Epithelial cell of esophagus (primary cell): ENCODE data around the gene ADM5.
"Not testable (repeated sequence)": the region's sequence is repeated elsewhere in the genome, so short reads cannot be mapped to it uniquely, and the experiment has no call there.

Source experiments
- DNase-seq: peaks from one replicate; pipeline ENCODE4 v3.0.0; 2010; ENCODE audit warnings: low read depth
- H3K4me3 ChIP-seq: 2 replicates; pipeline ENCODE4 v1.5.1; 2011; ENCODE audit warnings: mild to moderate bottlenecking, low read length, control low read depth
- CTCF ChIP-seq: IDR thresholded peaks from 2 replicates; pipeline ENCODE4 v1.5.1; 2011; ENCODE audit warnings: low read depth, mild to moderate bottlenecking, low read length, control low read depth, inconsistent platforms; ENCODE audit not compliant: insufficient read depth; ENCODE audit errors: missing control alignments

Gene ADM5

GRCh38 chr19:49713236-49713845, 23.9 kb downstream of the ADM5 start:
- peak; percentile 67 for DNase-seq
- H3K4me3 ChIP-seq: no peak overlapping the region
- no peak for TF ChIP-seq CTCF

GRCh38 chr19:49716154-49716553, 26.8 kb downstream of the ADM5 start:
- H3K4me3 ChIP-seq: no peak overlapping the region
- TF ChIP-seq CTCF: no peak
- DNase-seq: no peak

GRCh38 chr19:49718511-49718910, 29.1 kb downstream of the ADM5 start:
- H3K4me3 ChIP-seq: no peak overlapping the region
- no peak for DNase-seq
- no peak for TF ChIP-seq CTCF

GRCh38 chr19:49718991-49719390, 29.6 kb downstream of the ADM5 start:
- no peak for DNase-seq
- no peak for TF ChIP-seq CTCF

GRCh38 chr19:49719420-49719819, 30.0 kb downstream of the ADM5 start:
- H3K4me3 ChIP-seq: not testable (repeated sequence)

More at GRCh38 chr19:49718991-49719390, 29.6 kb downstream of the ADM5 start:
- H3K4me3 ChIP-seq: no peak overlapping the region

GRCh38 chr19:49727217-49728030, 38.0 kb downstream of the ADM5 start:
- no peak overlapping the region for H3K4me3 ChIP-seq
- no peak for TF ChIP-seq CTCF
- DNase-seq: no peak

More at GRCh38 chr19:49719420-49719819, 30.0 kb downstream of the ADM5 start:
- DNase-seq: not testable (repeated sequence)

GRCh38 chr19:49730166-49730565, 40.8 kb downstream of the ADM5 start:
- DNase-seq: no peak
- H3K4me3 ChIP-seq: no peak overlapping the region
- no peak for TF ChIP-seq CTCF
